Neural progenitor cell (in vitro differentiated cells): ENCODE data around the gene UBL7. TPM values are rescaled to one million over a fixed set of nuclear protein-coding genes. Genes with fewer than 3 reads are reported as not detected.

Source experiments
- DNase-seq: peaks from one replicate; pipeline ENCODE4 v3.0.0-alpha.2; 2016; ENCODE audit warnings: low spot score
- H2AFZ ChIP-seq: fragments of 200-600 bp; sonication (generic); replicated peaks from 2 replicates; pipeline ENCODE4 v1.6.1; 2016; ENCODE audit warnings: antibody characterized with exemption
- H3F3A ChIP-seq: fragments of 200-600 bp; sonication (generic); 2 replicates; pipeline ENCODE4 v1.6.1; 2016; ENCODE audit warnings: antibody characterized with exemption, low read depth
- H3K27ac ChIP-seq: fragments of 200-600 bp; sonication (generic); 2 replicates; pipeline ENCODE4 v1.5.1; 2016; ENCODE audit warnings: mild to moderate bottlenecking
- H3K27me3 ChIP-seq: fragments of 200-600 bp; sonication (generic); 2 replicates; pipeline ENCODE4 v1.6.1; 2016; ENCODE audit warnings: mild to moderate bottlenecking, moderate library complexity
- H3K36me3 ChIP-seq: fragments of 200-600 bp; sonication (generic); 2 replicates; pipeline ENCODE4 v1.5.1; 2016
- H3K4me1 ChIP-seq: fragments of 200-600 bp; sonication (generic); 2 replicates; pipeline ENCODE4 v1.6.1; 2016; ENCODE audit warnings: mixed run types
- H3K4me2 ChIP-seq: fragments of 200-600 bp; sonication (generic); 2 replicates; pipeline ENCODE4 v1.6.1; 2016
- H3K4me3 ChIP-seq: fragments of 200-600 bp; sonication (generic); 2 replicates; pipeline ENCODE4 v1.5.1; 2016
- H3K79me2 ChIP-seq: fragments of 200-600 bp; sonication (generic); 2 replicates; pipeline ENCODE4 v1.6.1; 2016; ENCODE audit warnings: low read depth
- H3K9ac ChIP-seq: fragments of 200-600 bp; sonication (generic); 2 replicates; pipeline ENCODE4 v1.6.1; 2016
- H3K9me3 ChIP-seq: fragments of 200-600 bp; sonication (generic); 2 replicates; pipeline ENCODE4 v1.5.1; 2016; ENCODE audit warnings: low read depth
- H4K20me1 ChIP-seq: fragments of 200-600 bp; sonication (generic); 2 replicates; pipeline ENCODE4 v1.6.1; 2016; ENCODE audit warnings: low read depth
- H3K27ac Mint-ChIP-seq: 3 replicates; pipeline ENCODE4 v1.8.0; 2021; ENCODE audit warnings: mixed read lengths
- H3K27me3 Mint-ChIP-seq: 2 replicates; pipeline ENCODE4 v1.8.0; 2022; ENCODE audit warnings: low read depth, mild to moderate bottlenecking, inconsistent platforms, moderate library complexity, mixed read lengths; ENCODE audit not compliant: insufficient read depth
- H3K36me3 Mint-ChIP-seq: 3 replicates; pipeline ENCODE4 v1.8.0; 2021; ENCODE audit warnings: mixed read lengths
- H3K4me1 Mint-ChIP-seq: 3 replicates; pipeline ENCODE4 v1.8.0; 2021; ENCODE audit warnings: mixed read lengths
- H3K4me3 Mint-ChIP-seq: 3 replicates; pipeline ENCODE4 v1.8.0; 2021; ENCODE audit warnings: mild to moderate bottlenecking, moderate library complexity, mixed read lengths
- H3K9me3 Mint-ChIP-seq: 3 replicates; pipeline ENCODE4 v1.8.0; 2020; ENCODE audit warnings: mixed read lengths
- CTCF ChIP-seq: fragments of 200-600 bp; sonication (generic); IDR thresholded peaks from 2 replicates; pipeline ENCODE4 v1.5.1; 2017; ENCODE audit warnings: antibody characterized with exemption, mild to moderate bottlenecking
- EZH2 ChIP-seq: fragments of 200-600 bp; sonication (generic); IDR thresholded peaks from 2 replicates; pipeline ENCODE4 v1.6.1; 2017; ENCODE audit warnings: antibody characterized with exemption, mild to moderate bottlenecking, moderate library complexity
- EZH2phosphoT487 ChIP-seq: fragments of 200-600 bp; sonication (generic); IDR thresholded peaks from 2 replicates; pipeline ENCODE4 v1.6.1; 2017; ENCODE audit warnings: antibody characterized with exemption
- total RNA-seq: library from RNA; depleted of rRNA; stranded (reverse); fragments of >200 nt; gene quantifications from 2 replicates; pipeline ENCODE4 v1.2.3, GENCODE V29; 2015; ENCODE audit warnings: low replicate concordance

Gene UBL7
- total RNA-seq, 1 donor from 2014 or later: 60.4 TPM

GRCh38 chr15:74418575-74419338 is 42.2 kb downstream of the UBL7 start:
- no peak overlapping the region for H3K4me2 ChIP-seq
- H3K36me3 ChIP-seq: no peaks in the 10 kb centered on the region
- no peak overlapping the region for H3K4me3 ChIP-seq
- no peak overlapping the region for H3K9ac ChIP-seq
- no peak for DNase-seq
- H3F3A ChIP-seq: no peaks in the 10 kb centered on the region
- Mint-ChIP-seq H3K36me3 (peaks cover 12% of the 10 kb centered on the region), H3K27ac (peak overlapping the region; percentile 57), H3K4me3 (no peak overlapping the region), H3K27me3 (peaks cover 3% of the 10 kb centered on the region), H3K9me3 (no peaks in the 10 kb centered on the region), H3K4me1 (peaks cover 47% of the 10 kb centered on the region)
- no peak overlapping the region for H2AFZ ChIP-seq
- H3K27ac ChIP-seq: no peak overlapping the region
- no peak for TF ChIP-seq EZH2phosphoT487
- TF ChIP-seq CTCF: no peak
- TF ChIP-seq EZH2: no peak
- peaks cover 16% of the 10 kb centered on the region for H4K20me1 ChIP-seq
- peaks cover 27% of the 10 kb centered on the region for H3K4me1 ChIP-seq
- no peaks in the 10 kb centered on the region for H3K9me3 ChIP-seq
- no peaks in the 10 kb centered on the region for H3K27me3 ChIP-seq
- no peaks in the 10 kb centered on the region for H3K79me2 ChIP-seq

- peaks cover 21% of the 10 kb centered on the region for H3K4me1 ChIP-seq
- H3K79me2 ChIP-seq: no peaks in the 10 kb centered on the region
- H3K4me3 Mint-ChIP-seq: no peak overlapping the region
Measured at GRCh38 chr15:74417670-74418069, 43.3 kb downstream of the UBL7 start.

GRCh38 chr15:74417225-74417624 is 43.7 kb downstream of the UBL7 start:
- peaks cover 16% of the 10 kb centered on the region for H4K20me1 ChIP-seq

More at GRCh38 chr15:74417670-74418069, 43.3 kb downstream of the UBL7 start:
- Histone ChIP-seq H3K4me3 (no peak overlapping the region), H3K36me3 (no peaks in the 10 kb centered on the region), H3K4me2 (no peak overlapping the region), H2AFZ (no peak overlapping the region), H3K9ac (no peak overlapping the region), H3K27me3 (no peaks in the 10 kb centered on the region), H3F3A (no peaks in the 10 kb centered on the region), H3K27ac (no peak overlapping the region), H3K9me3 (no peaks in the 10 kb centered on the region), H4K20me1 (peaks cover 16% of the 10 kb centered on the region)
- Mint-ChIP-seq H3K36me3 (peaks cover 12% of the 10 kb centered on the region), H3K27me3 (peaks cover 3% of the 10 kb centered on the region), H3K27ac (no peak overlapping the region), H3K4me1 (peaks cover 38% of the 10 kb centered on the region), H3K9me3 (no peaks in the 10 kb centered on the region)
- DNase-seq: no peak
- TF ChIP-seq CTCF (no peak), EZH2 (no peak), EZH2phosphoT487 (no peak)

More at GRCh38 chr15:74417225-74417624, 43.7 kb downstream of the UBL7 start:
- Mint-ChIP-seq H3K27me3 (peaks cover 3% of the 10 kb centered on the region), H3K4me1 (peaks cover 33% of the 10 kb centered on the region), H3K4me3 (no peak overlapping the region), H3K9me3 (no peaks in the 10 kb centered on the region), H3K27ac (no peak overlapping the region), H3K36me3 (peaks cover 12% of the 10 kb centered on the region)
- H3F3A ChIP-seq: no peaks in the 10 kb centered on the region
- H3K27ac ChIP-seq: no peak overlapping the region
- H3K9me3 ChIP-seq: no peaks in the 10 kb centered on the region
- H3K4me3 ChIP-seq: no peak overlapping the region
- no peak overlapping the region for H3K4me2 ChIP-seq
- H3K9ac ChIP-seq: no peak overlapping the region
- no peak overlapping the region for H2AFZ ChIP-seq
- H3K36me3 ChIP-seq: no peaks in the 10 kb centered on the region
- no peak for DNase-seq
- H3K27me3 ChIP-seq: no peaks in the 10 kb centered on the region
- peaks cover 16% of the 10 kb centered on the region for H3K4me1 ChIP-seq
- H3K79me2 ChIP-seq: no peaks in the 10 kb centered on the region
- no peak for TF ChIP-seq CTCF
- TF ChIP-seq EZH2phosphoT487: no peak
- TF ChIP-seq EZH2: no peak
